Hypothalamus (tissue), 51 donors: ENCODE results near the gene MSX2.
A peak's percentile ranks its signal among the peaks of the same experiment; 100 is the strongest.

ENCODE experiments used
- DNase-seq, 51 donors: peaks; one replicate each; lab custom pipeline; 2025; lab: John Stamatoyannopoulos, UW

MSX2 gene

GRCh38 chr5:174717826-174718455 is 6.4 kb upstream of the MSX2 start:
- no peak for DNase-seq

DNA sequence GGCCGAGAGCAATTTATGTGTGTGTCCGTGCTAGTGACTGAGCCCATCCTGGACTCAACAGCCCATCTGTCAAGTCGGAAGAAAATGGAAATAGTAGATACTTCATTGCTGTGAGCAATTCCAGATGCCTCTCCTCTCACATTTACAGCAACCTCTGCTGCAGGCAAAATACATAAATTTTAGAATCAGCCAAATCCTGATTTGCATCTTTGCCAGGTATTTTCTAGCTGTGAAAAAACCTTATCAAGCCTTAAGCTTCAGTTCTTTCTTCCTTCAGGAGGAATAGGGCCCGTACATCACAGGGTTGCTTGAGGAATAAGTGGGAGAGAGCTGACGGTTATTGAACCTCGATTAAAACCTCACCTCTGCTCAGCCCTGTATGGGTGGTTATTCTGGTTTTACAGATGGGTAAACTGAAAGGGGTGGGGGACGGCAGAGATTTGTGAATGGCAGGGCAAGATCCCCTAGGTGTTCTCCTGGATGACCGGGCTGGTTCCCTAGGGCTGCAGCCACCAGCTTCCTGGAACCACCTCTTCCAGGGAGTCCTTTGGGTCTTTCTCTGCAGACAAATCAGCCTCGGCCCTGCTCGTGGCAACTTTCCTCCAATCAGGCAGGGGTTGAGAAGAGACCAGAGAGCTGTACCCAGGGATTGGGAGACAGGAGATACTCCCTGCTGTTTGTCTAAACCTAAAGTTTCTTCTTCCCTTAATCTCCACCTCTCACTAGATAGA is 5.3 kb upstream of the MSX2 start:
- DNase-seq = no peak

- DNase-seq = no peak
These were observed 4.4 kb upstream of the MSX2 start for GRCh38 chr5:174719793-174720611.

- DNase-seq = no peak
These were observed 3.5 kb upstream of the MSX2 start for GRCh38 chr5:174720612-174721529.

DNA sequence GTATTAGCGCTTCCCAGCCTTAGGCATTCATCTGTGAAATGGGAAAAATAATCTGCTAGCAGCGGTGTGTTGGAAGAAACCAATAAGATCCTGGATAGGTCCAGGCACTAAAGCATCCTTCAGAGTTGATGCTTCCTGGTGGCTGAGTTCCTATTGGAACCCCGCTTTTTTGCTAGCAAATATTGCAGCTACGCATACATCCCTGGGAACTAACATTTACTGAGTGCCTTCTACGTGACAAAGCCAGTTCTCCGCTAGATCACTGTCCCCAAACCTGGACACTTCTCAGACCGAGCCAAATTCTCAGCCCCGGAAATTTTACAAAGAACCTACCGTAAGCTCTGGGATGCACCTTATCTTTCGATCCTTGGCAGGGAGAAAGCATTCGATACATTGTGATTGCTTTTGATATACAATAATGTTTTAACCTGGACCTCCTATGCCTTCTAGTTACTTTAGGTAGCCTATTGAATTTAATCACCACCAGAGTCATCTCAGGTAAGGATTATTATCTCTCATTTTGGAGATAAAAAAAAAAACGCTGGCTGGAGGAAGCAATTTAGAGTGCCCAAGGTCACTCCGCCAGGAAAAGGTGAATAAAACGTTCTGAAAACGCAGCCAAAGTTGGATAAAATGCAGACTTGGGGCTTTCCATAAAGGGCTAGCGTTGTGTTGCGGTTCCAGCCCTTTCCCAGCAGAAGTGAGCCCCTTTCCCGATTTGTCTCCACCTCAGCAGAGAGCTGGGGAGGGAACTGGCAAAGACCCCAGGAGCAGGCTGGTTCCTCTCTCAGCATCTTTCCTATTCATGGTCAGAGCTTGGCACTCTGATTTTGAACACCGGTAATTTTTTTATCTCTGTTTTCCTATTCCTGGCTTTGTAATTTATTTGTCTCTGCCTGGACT is 2.6 kb upstream of the MSX2 start:
- no peak for DNase-seq

DNA sequence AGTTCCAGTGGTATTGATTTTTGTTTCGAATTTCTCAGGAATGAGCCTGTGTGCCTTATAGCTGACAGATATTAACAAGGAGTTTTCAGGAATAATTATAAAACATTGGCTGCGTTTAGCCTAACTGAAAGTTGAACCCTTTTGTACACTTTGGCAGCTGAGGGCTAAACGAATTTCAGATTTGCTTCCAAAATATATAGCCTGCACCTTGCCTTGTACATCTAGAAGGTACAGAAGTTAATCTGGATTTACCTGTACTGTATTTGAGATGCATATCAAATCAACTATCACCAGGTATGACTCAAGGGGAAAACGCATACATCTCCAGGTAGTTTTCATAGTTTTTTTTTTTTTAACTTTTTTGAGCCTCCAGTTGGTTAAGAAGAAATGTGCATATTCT is 1.9 kb upstream of the MSX2 start:
- no peak for DNase-seq

GRCh38 chr5:174723315-174723978 is 935 bp upstream of the MSX2 start:
- DNase-seq = no peak

DNA sequence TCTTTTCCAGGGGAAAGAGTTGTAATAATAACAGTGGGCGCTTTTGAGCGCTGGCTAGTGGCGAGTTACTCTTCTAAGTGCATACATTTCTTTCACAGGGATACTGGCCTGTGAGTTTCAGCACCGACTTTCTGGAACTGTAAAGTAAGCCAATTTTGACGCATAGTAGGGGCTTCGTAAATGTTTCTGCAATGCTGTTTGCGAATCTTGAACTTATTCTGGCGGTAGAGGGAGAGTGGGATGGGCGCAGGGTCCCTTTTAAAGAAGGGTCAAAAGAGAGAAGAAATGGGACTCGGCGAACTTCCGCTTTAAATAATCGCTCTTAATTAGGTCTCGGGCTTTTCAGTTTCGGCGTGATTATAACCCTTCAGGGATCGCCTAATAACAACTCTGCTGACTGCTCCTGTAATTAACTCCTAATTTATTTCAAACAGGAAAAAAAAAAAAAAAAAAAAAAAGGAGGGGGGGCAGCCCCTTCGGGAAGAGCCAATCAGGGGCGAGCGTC is 351 bp upstream of the MSX2 start:
- peak in 1 of 51 donors; percentile 30 for DNase-seq

- DNase-seq = no peak
These were observed 1.0 kb downstream of the MSX2 start for GRCh38 chr5:174725261-174725990.

DNA sequence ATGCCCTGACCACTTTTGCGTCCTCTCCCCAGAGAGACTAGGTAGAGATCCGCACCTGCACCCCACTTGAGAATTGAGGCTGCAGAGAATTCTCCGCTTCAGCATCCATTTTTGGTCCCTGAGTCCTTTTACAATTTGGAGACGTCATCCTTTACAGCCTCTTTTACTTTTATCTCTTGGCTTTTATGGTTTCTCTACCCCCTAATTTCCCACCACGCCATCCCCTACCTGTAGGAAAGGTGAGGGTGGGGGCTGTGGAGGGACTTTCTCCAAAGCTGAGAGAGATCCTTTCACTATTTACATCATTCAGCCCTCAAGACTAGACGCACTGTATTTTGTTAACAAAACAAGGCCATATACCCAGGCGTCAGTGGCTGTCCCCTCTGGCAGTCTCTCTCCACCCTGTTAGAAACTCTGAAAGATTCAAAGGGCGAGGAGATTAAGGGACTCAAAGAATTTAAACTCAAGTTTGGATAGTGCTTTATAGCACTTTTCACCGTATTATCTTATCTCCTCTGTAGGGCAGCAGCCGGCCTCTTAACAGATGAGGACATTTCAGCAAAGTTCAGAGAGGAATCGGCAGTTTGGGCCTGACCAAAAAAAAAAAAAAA is 1.7 kb downstream of the MSX2 start:
- no peak for DNase-seq

DNA sequence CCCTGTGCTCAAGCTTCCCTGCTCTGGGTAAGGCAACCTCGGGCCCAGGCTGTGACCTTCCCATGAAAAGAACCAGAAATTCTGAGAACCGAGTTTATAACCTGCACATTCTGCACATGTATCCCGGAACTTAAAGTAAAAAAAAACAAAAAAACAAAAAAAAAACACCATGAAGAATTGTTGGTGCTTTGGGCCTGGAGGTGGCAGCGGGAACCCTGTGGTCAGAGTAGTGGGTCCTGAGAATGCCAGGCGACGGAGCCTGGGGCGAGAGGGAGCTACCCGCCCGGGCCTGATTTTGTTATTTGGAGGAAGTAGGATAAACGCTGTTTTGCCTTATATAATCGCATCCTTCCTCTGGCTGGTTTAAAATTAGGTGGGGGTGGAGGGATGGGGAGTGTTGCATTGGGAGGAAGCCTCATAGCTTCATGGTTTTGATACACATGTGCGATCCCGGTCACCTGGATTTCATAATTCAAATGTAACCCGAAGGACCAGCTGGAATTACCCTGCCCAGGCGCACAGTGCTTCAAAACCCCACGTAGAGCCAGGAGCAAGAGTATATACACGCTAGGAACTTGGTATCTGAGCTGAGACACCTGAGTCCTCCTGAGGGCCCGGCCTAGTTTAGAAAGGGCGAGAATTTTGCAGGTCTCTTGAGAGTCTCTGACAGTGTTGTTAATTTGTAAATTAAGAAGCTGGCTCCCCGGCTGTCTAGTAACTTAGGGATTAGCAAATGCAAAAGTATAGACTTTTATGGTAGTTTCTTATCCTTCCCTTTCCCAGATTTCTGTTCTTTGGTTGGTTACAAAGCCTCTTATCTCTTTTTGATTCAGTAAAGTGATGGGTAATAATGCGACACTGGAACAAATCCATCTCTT is 2.8 kb downstream of the MSX2 start:
- DNase-seq = no peak

DNA sequence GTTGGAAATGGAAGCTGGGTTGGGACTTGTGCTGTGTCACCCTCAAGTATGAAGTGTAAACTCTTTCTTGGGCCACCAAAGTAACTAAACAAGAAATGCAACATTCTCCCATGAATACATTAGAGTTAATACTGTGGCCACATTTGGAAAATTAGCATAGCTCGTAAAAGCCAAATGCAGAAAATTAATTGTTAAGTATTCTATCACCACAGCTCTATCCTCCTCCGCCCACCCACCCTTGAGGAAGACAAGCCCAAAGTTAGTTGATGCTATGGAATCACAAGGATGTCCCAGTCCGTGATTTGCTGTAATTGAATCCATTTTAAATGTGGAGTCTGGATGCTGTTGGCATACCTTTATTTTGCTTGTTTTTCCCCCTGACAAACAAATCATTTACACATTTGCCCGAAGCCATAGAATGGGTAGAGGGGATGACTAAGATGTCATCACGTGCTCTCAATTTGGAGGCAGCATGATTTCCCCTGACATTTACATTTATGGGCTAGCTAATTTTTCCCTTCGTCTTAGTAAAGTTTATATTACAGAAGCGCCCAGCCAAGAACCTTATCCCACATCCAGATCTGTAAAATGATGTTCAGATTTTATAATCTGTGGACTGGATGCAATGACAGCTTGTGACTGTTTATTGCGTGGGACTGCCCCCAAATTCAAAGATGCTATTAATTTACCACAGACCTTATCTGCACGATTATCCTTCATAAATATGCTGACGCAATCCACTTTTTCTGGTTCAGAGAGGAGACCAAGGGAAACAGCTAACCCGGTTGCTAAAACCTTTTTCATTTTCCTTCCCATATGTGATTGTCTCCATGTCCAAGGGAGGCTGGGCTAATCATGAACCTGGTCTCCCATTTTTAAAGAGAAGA is 3.7 kb downstream of the MSX2 start:
- DNase-seq = no peak

DNA sequence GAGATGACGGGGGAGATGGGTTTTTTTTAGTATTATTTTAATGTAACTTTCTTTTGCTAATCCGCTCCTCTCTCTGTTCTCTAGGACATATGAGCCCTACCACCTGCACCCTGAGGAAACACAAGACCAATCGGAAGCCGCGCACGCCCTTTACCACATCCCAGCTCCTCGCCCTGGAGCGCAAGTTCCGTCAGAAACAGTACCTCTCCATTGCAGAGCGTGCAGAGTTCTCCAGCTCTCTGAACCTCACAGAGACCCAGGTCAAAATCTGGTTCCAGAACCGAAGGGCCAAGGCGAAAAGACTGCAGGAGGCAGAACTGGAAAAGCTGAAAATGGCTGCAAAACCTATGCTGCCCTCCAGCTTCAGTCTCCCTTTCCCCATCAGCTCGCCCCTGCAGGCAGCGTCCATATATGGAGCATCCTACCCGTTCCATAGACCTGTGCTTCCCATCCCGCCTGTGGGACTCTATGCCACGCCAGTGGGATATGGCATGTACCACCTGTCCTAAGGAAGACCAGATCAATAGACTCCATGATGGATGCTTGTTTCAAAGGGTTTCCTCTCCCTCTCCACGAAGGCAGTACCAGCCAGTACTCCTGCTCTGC is 4.8 kb downstream of the MSX2 start:
- DNase-seq = no peak

- no peak for DNase-seq
These were observed 7.0 kb downstream of the MSX2 start for GRCh38 chr5:174731214-174732035.
